Dendritic cell treated with granulocyte-macrophage colony-stimulating factor and Interleukin-4, amounts not matched to agents 40 ng/mL and 50 ng/mL, for 4 days (primary cell): ENCODE measurements around the gene GDF10.

Source experiments
- H3K27ac Mint-ChIP-seq: one replicate; pipeline ENCODE4 v1.8.0; 2022; ENCODE audit warnings: mild to moderate bottlenecking, mixed read lengths
- H3K27me3 Mint-ChIP-seq: one replicate; pipeline ENCODE4 v1.8.0; 2022; ENCODE audit warnings: mild to moderate bottlenecking, mixed read lengths
- H3K36me3 Mint-ChIP-seq: one replicate; pipeline ENCODE4 v1.8.0; 2022; ENCODE audit warnings: low read depth, mixed read lengths
- H3K4me1 Mint-ChIP-seq: one replicate; pipeline ENCODE4 v1.8.0; 2022; ENCODE audit warnings: low read depth, mixed read lengths
- H3K4me3 Mint-ChIP-seq: one replicate; pipeline ENCODE4 v1.8.0; 2022; ENCODE audit warnings: mild to moderate bottlenecking, moderate library complexity, mixed read lengths
- H3K9me3 Mint-ChIP-seq: one replicate; pipeline ENCODE4 v1.8.0; 2022; ENCODE audit warnings: mixed read lengths
- intact Hi-C: fragments of 100-400 bp; cut with micrococcal nuclease; formaldehyde crosslinking; loops from one replicate; pipeline ENCODE4 v1.15.0; 2022

GDF10 gene

GRCh38 chr10:47261121-47261520 lies 38.9 kb upstream of the GDF10 start:
- Mint-ChIP-seq H3K27ac (no peak overlapping the region), H3K36me3 (no peaks in the 10 kb centered on the region), H3K4me1 (peaks cover 45% of the 10 kb centered on the region), H3K27me3 (peaks cover 73% of the 10 kb centered on the region), H3K4me3 (no peak overlapping the region), H3K9me3 (no peaks in the 10 kb centered on the region)
- intact Hi-C loops, result no loop called here

DNA sequence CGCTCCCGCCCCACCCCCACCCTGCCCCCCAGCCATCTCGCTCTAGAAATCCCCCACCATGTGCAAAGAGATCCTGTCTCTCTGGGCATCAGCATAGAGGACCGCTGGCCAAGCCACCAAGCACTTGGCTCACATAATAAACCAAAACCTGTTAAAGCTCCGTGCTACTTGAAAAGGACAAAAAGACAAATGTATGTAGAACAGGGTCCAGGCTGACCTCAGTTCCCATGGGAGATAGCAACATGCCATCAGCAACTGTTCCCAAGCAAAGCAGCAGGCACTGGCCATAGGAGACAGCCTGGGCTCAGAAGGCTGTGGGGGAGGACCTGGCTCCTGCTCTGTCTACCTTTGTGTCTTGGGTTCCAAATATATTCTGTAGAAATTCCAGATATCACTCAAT lies 38.4 kb upstream of the GDF10 start:
- H3K9me3 Mint-ChIP-seq, result no peaks in the 10 kb centered on the region
- no peak overlapping the region for H3K27ac Mint-ChIP-seq
- H3K4me3 Mint-ChIP-seq, result no peak overlapping the region
- intact Hi-C loops, result no loop called here
- H3K27me3 Mint-ChIP-seq, result peaks cover 72% of the 10 kb centered on the region
- H3K4me1 Mint-ChIP-seq, result peaks cover 40% of the 10 kb centered on the region
- H3K36me3 Mint-ChIP-seq, result no peaks in the 10 kb centered on the region

GRCh38 chr10:47262606-47263533 lies 37.1 kb upstream of the GDF10 start:
- intact Hi-C loops, result no loop called here
- peaks cover 27% of the 10 kb centered on the region for H3K4me1 Mint-ChIP-seq
- peaks cover 67% of the 10 kb centered on the region for H3K27me3 Mint-ChIP-seq
- no peaks in the 10 kb centered on the region for H3K36me3 Mint-ChIP-seq
- H3K9me3 Mint-ChIP-seq, result no peaks in the 10 kb centered on the region
- no peak overlapping the region for H3K4me3 Mint-ChIP-seq
- no peak overlapping the region for H3K27ac Mint-ChIP-seq

DNA sequence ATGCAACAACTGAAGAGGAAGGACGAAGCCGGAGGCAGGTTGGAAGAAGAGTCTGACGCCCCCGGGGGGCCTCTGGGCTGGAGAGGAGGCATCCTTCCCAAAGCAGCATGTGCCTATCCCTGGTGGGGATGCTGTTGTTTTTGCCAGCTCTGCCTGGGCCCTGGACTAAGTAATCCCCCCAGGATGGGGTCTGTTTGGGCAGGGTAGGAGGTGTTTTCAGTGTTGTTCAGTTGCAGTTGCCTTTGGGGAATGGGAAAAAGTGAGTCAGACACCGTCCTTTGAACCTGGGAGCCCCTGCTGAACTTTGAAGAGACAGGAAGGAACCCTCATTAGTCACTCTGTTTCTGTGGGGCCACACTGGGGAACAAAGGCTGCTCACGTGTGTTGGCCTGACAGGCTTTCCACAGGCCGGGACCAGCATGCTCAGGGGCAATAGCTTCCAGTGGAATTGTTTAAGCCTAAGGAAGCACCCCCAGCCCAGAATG lies 35.2 kb upstream of the GDF10 start:
- Mint-ChIP-seq H3K9me3 (no peaks in the 10 kb centered on the region), H3K27ac (no peak overlapping the region), H3K4me1 (peaks cover 25% of the 10 kb centered on the region), H3K4me3 (no peak overlapping the region), H3K36me3 (no peaks in the 10 kb centered on the region), H3K27me3 (peaks cover 70% of the 10 kb centered on the region)
- intact Hi-C loops, result no loop called here

- Mint-ChIP-seq H3K36me3 (no peaks in the 10 kb centered on the region), H3K9me3 (no peaks in the 10 kb centered on the region), H3K4me3 (no peak overlapping the region), H3K27me3 (peaks cover 58% of the 10 kb centered on the region), H3K27ac (no peak overlapping the region), H3K4me1 (peaks cover 9% of the 10 kb centered on the region)
- intact Hi-C loops, result no loop called here
Measured at GRCh38 chr10:47266602-47267001, 33.4 kb upstream of the GDF10 start.

- no peak overlapping the region for H3K27ac Mint-ChIP-seq
- intact Hi-C loops, result no loop called here
- H3K27me3 Mint-ChIP-seq, result peaks cover 52% of the 10 kb centered on the region
- H3K9me3 Mint-ChIP-seq, result peaks cover 18% of the 10 kb centered on the region
- H3K4me1 Mint-ChIP-seq, result peaks cover 9% of the 10 kb centered on the region
- no peak overlapping the region for H3K4me3 Mint-ChIP-seq
- H3K36me3 Mint-ChIP-seq, result no peaks in the 10 kb centered on the region
Measured at GRCh38 chr10:47268696-47269095, 31.3 kb upstream of the GDF10 start.

GRCh38 chr10:47269294-47269693 lies 30.7 kb upstream of the GDF10 start:
- H3K27ac Mint-ChIP-seq, result no peak overlapping the region

GRCh38 chr10:47276071-47276470 lies 23.9 kb upstream of the GDF10 start:
- H3K36me3 Mint-ChIP-seq, result no peaks in the 10 kb centered on the region
- H3K4me1 Mint-ChIP-seq, result no peaks in the 10 kb centered on the region
- H3K27me3 Mint-ChIP-seq, result peaks cover 36% of the 10 kb centered on the region
- H3K9me3 Mint-ChIP-seq, result peaks cover 20% of the 10 kb centered on the region
- H3K27ac Mint-ChIP-seq, result no peak overlapping the region
- no peak overlapping the region for H3K4me3 Mint-ChIP-seq
- intact Hi-C loops, result no loop called here

More at GRCh38 chr10:47269294-47269693, 30.7 kb upstream of the GDF10 start:
- Mint-ChIP-seq H3K4me3 (no peak overlapping the region), H3K9me3 (peaks cover 20% of the 10 kb centered on the region), H3K27me3 (peaks cover 48% of the 10 kb centered on the region), H3K36me3 (no peaks in the 10 kb centered on the region), H3K4me1 (peaks cover 9% of the 10 kb centered on the region)
- intact Hi-C loops, result no loop called here

- Mint-ChIP-seq H3K27me3 (peaks cover 30% of the 10 kb centered on the region), H3K36me3 (no peaks in the 10 kb centered on the region), H3K4me3 (no peak overlapping the region), H3K27ac (no peak overlapping the region), H3K9me3 (peaks cover 20% of the 10 kb centered on the region), H3K4me1 (no peaks in the 10 kb centered on the region)
- intact Hi-C loops, result no loop called here
Measured at GRCh38 chr10:47276576-47277351, 23.2 kb upstream of the GDF10 start.

DNA sequence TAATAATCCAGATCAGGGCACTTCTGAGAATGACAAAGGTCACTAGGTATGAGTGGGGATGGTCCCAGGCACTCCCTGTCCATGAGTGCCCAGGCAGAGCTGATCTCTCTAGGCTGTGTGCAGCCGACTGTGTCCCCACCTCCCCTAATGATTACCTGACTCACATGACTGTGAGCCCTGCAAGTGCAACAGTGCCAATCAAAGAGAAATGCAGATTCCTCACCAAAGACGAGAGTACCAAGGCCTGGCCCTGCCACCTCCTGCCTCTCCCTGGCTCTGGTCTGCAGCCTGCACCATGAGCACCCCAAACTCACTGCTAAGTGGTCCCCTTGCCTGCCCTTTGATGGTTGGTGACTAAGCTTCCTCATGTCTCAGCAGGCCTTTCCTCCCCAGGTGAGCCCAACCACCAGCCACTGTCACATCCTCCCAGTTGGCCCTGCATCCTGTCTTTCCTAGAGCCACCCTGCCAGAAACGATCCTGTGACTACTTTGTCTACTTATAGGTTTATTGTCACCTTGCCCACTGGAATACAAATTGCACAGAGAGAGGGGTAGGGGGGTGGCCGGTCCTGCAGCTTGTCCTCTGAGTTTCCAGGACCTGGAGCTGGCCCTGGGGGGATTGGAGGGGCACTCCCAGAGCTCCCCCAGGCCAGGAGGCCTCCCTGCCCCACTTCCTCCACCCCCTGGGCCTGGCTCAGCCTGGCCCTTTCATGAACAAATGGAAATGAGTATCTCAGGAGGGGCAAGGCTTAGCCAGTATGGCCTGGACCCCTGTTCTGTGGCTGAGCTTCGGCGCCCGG lies 22.4 kb upstream of the GDF10 start:
- intact Hi-C loops, result no loop called here
- H3K36me3 Mint-ChIP-seq, result no peaks in the 10 kb centered on the region
- no peaks in the 10 kb centered on the region for H3K4me1 Mint-ChIP-seq
- peaks cover 33% of the 10 kb centered on the region for H3K27me3 Mint-ChIP-seq
- no peak overlapping the region for H3K4me3 Mint-ChIP-seq
- peaks cover 12% of the 10 kb centered on the region for H3K9me3 Mint-ChIP-seq
- H3K27ac Mint-ChIP-seq, result no peak overlapping the region

DNA sequence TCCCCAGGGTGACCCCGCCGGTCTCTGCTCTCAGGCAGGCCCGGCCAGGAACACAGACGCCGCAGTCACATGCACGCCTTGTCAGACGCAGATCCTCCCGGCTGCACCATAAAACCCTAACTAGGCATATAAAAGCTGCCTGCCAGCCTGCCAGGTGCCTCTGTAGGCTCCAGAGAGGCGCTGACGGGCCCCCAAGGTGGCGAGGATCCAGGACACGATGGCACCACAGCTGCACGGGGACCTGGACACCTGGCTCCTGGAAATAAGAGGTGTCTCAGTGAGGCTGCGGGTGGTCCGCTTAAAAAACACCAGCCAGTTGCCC lies 21.9 kb upstream of the GDF10 start:
- no peaks in the 10 kb centered on the region for H3K4me1 Mint-ChIP-seq
- no peak overlapping the region for H3K4me3 Mint-ChIP-seq
- intact Hi-C loops, result no loop called here
- H3K36me3 Mint-ChIP-seq, result no peaks in the 10 kb centered on the region
- peaks cover 33% of the 10 kb centered on the region for H3K27me3 Mint-ChIP-seq
- H3K9me3 Mint-ChIP-seq, result peaks cover 8% of the 10 kb centered on the region
- H3K27ac Mint-ChIP-seq, result no peak overlapping the region

- no peaks in the 10 kb centered on the region for H3K36me3 Mint-ChIP-seq
- H3K9me3 Mint-ChIP-seq, result peaks cover 2% of the 10 kb centered on the region
- intact Hi-C loops, result no loop called here
- no peak overlapping the region for H3K27ac Mint-ChIP-seq
- no peak overlapping the region for H3K4me3 Mint-ChIP-seq
- peaks cover 30% of the 10 kb centered on the region for H3K27me3 Mint-ChIP-seq
- H3K4me1 Mint-ChIP-seq, result no peaks in the 10 kb centered on the region
Measured at GRCh38 chr10:47278720-47279119, 21.3 kb upstream of the GDF10 start.

- H3K9me3 Mint-ChIP-seq, result no peaks in the 10 kb centered on the region
- H3K27ac Mint-ChIP-seq, result no peak overlapping the region
- H3K4me1 Mint-ChIP-seq, result no peaks in the 10 kb centered on the region
- no peaks in the 10 kb centered on the region for H3K36me3 Mint-ChIP-seq
- peaks cover 30% of the 10 kb centered on the region for H3K27me3 Mint-ChIP-seq
- H3K4me3 Mint-ChIP-seq, result no peak overlapping the region
- intact Hi-C loops, result no loop called here
Measured at GRCh38 chr10:47279276-47279675, 20.7 kb upstream of the GDF10 start.
